Dermis lymphatic vessel endothelial cell (primary cell): ENCODE results near the gene BRK1. TPM values are rescaled to one million over a fixed set of nuclear protein-coding genes. Genes with fewer than 3 reads are reported as not detected.

Source experiments
- total RNA-seq: library from RNA; depleted of rRNA; stranded (reverse); fragments of >200 nt; gene quantifications from 2 replicates; pipeline ENCODE4 v1.2.1, GENCODE V29; 2014

The BRK1 gene
- total RNA-seq: 150 and 172 TPM in 2 replicates

DNA sequence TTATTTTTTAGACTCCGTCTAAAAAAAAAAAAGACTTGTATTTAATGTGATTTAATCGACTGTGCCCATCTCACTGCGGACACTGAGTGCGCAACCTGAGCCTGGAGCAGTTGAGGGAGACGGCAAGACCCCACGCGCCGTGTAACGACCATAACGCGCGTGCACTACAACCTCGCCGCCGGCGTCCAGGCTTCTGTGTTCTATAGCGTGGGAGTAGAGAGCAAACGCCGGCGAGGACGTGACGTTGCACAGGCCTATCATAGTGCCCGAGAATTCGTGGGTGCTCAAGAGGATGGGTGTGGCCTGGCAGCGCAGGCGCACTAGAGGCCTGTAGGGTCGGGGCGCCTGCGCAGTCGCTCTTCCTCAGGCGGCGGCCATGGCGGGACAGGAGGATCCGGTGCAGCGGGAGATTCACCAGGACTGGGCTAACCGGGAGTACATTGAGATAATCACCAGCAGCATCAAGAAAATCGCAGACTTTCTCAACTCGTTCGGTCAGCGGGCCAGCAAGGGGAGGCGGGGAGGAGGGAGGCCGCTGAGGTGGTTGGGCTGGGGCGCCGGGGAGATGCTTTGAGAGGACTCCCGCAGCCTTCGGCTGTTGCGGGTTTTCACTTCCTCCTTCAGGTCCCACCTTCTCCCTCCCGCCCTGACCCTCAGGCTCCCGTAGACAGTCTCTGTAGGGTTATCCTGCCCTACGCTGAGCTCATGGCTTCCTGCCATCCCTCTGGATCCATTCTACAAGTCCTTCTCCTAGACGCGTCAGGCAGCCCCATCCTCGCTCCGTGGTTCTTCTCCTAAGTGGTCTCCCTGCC lies at the start of gene BRK1:
BRK1 (plus strand) TSS at position 350 of the 812 bp plus-strand sequence; CDS start at position 377, 27 bp downstream.

GRCh38 chr3:10108091-10108490 lies 7.4 kb upstream of the BRK1 start, which contains the start of gene FANCD2OS:
Gene FANCD2OS, minus strand, starts transcription at chr3:10108255. Its CDS starts 3,481 bp downstream, at chr3:10104774.

GRCh38 chr3:10164546-10165393 lies 49.3 kb downstream of the BRK1 start, which contains the start of gene IRAK2:
Gene IRAK2, plus strand, starts transcription at chr3:10164919. Its CDS starts 36 bp downstream, at chr3:10164955.

Other genes with a start within 250 kb of the BRK1 start
- not detected in 2 replicates for gene CIDEC, start 235.4 kb upstream of the BRK1 start, total RNA-seq
- 24.7 and 29.1 TPM in 2 replicates for gene JAGN1, start 225.1 kb upstream of the BRK1 start, total RNA-seq
- gene IL17RE, start 212.8 kb upstream of the BRK1 start, total RNA-seq: 0.09 and 0.11 TPM in 2 replicates
- gene IL17RC, start 198.6 kb upstream of the BRK1 start, total RNA-seq: 17.4 and 20.3 TPM in 2 replicates
- gene CRELD1, start 181.8 kb upstream of the BRK1 start, total RNA-seq: 32.6 and 35.7 TPM in 2 replicates
- gene PRRT3, start 163.3 kb upstream of the BRK1 start, total RNA-seq: 0.52 and 0.54 TPM in 2 replicates
- 44.8 and 46.2 TPM in 2 replicates for gene EMC3, start 128.8 kb upstream of the BRK1 start, total RNA-seq
- gene FANCD2, start 89.2 kb upstream of the BRK1 start, total RNA-seq: 5.0 and 5.8 TPM in 2 replicates
- gene FANCD2OS, start 7.4 kb upstream of the BRK1 start, total RNA-seq: not detected in 2 replicates
- 44.2 and 69.1 TPM in 2 replicates for gene VHL, start 26.1 kb downstream of the BRK1 start, total RNA-seq
- gene IRAK2, start 49.2 kb downstream of the BRK1 start, total RNA-seq: 39.2 and 61.1 TPM in 2 replicates
- 10.2 and 12.0 TPM in 2 replicates for gene TATDN2, start 132.8 kb downstream of the BRK1 start, total RNA-seq
- 0.09 and 0.22 TPM in 2 replicates for gene GHRL, start 177.3 kb downstream of the BRK1 start, total RNA-seq
- gene SEC13, start 205.4 kb downstream of the BRK1 start, total RNA-seq: 243 and 262 TPM in 2 replicates